ENCODE data around the gene CKB. TPM values are rescaled to one million over a fixed set of nuclear protein-coding genes. Genes with fewer than 3 reads are reported as not detected.

The CKB gene
- total and polyA plus RNA-seq, 9 of the 15 experiments (the other 6 are each of a cell fraction or from before 2014, with no cell fraction given), result 23.9 to 692 (median 132) TPM

- peak in 1 of 2 experiments; percentile 70 for TF ChIP-seq E2F6 (IDR thresholded peaks at IDR 0.05; ENCODE audit: borderline replicate concordance in 1 of 2, extremely low read depth in 1 of 2, insufficient read depth in 1 of 2, insufficient read length in 1 of 2, low read depth in 1 of 2, low read length in 1 of 2, poor library complexity in 1 of 2, severe bottlenecking in 1 of 2)
- TF ChIP-seq MBD2 (IDR thresholded peaks at IDR 0.05; ENCODE audit: borderline replicate concordance, low read depth), result no peak
- peak; percentile 64; the same call in 1 of the 2 replicates for TF ChIP-seq HCFC1 (IDR thresholded peaks at IDR 0.05; ENCODE audit: low read depth, low read length)
- TF ChIP-seq CEBPB (tag; IDR thresholded peaks at IDR 0.05), result no peak
- TF ChIP-seq MYBL2 (IDR thresholded peaks at IDR 0.05; ENCODE audit: low read depth), result no peak
- TF ChIP-seq MYBL2 (CRISPR knock-in tag; IDR thresholded peaks at IDR 0.05; ENCODE audit: borderline replicate concordance), result no peak
- TF ChIP-seq MTA1 (IDR thresholded peaks at IDR 0.05; ENCODE audit: borderline replicate concordance), result peak; percentile 59; the same call in 1 of the 2 replicates
- no peak for TF ChIP-seq SMARCB1 (IDR thresholded peaks at IDR 0.05; ENCODE audit: insufficient read length, low read depth)
- TF ChIP-seq ATF6 (CRISPR knock-in tag; IDR thresholded peaks at IDR 0.05), result no peak
- TF ChIP-seq ZNF561 (CRISPR knock-in tag; conservative IDR thresholded peaks at IDR 0.05), result no peak
- no peak for TF ChIP-seq MBD1 (CRISPR knock-in tag; IDR thresholded peaks at IDR 0.05)
- no peak for TF ChIP-seq MEF2A (IDR thresholded peaks at IDR 0.05; ENCODE audit: control insufficient read depth, low read depth, low read length)
- TF ChIP-seq KDM5B (IDR thresholded peaks at IDR 0.05; ENCODE audit: insufficient replicate concordance, low read depth, low read length), result peak; percentile 24
- TF ChIP-seq PHF20 (IDR thresholded peaks at IDR 0.05; ENCODE audit: partially characterized antibody), result peak; percentile 74
- TF ChIP-seq ZKSCAN8 (CRISPR knock-in tag; IDR thresholded peaks at IDR 0.05), result no peak
- no peak for TF ChIP-seq ZNF354B (CRISPR knock-in tag; IDR thresholded peaks at IDR 0.05)
- no peak for TF ChIP-seq CBX8 (IDR thresholded peaks at IDR 0.05; ENCODE audit: borderline replicate concordance, extremely low read depth, low read depth, low read length, poor library complexity, severe bottlenecking)
- no peak for TF ChIP-seq ZNF384 (IDR thresholded peaks at IDR 0.05; ENCODE audit: low read depth, low read length)
- TF ChIP-seq ZNF408 (CRISPR knock-in tag; IDR thresholded peaks at IDR 0.05; ENCODE audit: low read depth), result peak; percentile 100
- peak; percentile 87 for TF ChIP-seq POLR2G (IDR thresholded peaks at IDR 0.05; ENCODE audit: low read depth, low read length)
- no peak for TF ChIP-seq ZNF41 (CRISPR knock-in tag; conservative IDR thresholded peaks at IDR 0.05)
- no peak for TF ChIP-seq IFI16 (CRISPR knock-in tag; IDR thresholded peaks at IDR 0.05)
- no peak for TF ChIP-seq CEBPG (CRISPR knock-in tag; IDR thresholded peaks at IDR 0.05)
- no peak for TF ChIP-seq CEBPG (tag; conservative IDR thresholded peaks at IDR 0.05 in 1 of 2, IDR thresholded peaks at IDR 0.05 in 1 of 2)
Measured at GRCh38 chr14:103562429-103563225, 40.0 kb upstream of the CKB start, which contains the start of the genes BAG5 and COA8 (continued).
